ENCODE results near the gene HSPB6.

- TF ChIP-seq MAX (IDR thresholded peaks at IDR 0.05) (no peak), YY1 (IDR thresholded peaks at IDR 0.05) (no peak)
These were observed 20.4 kb upstream of the HSPB6 start for GRCh38 chr19:35777086-35777841.
